GM18870 (cell line): ENCODE results near the gene FRAS1.
"Not testable (repeated sequence)": the region's sequence is repeated elsewhere in the genome, so short reads cannot be mapped to it uniquely, and the experiment has no call there.

Experiments used
- ATAC-seq: cut with Tn5 transposase; IDR thresholded peaks from one replicate; pipeline ENCODE4 v1.9.1; 2021; ENCODE audit warnings: moderate library complexity; ENCODE audit not compliant: unreplicated experiment

The FRAS1 gene

DNA sequence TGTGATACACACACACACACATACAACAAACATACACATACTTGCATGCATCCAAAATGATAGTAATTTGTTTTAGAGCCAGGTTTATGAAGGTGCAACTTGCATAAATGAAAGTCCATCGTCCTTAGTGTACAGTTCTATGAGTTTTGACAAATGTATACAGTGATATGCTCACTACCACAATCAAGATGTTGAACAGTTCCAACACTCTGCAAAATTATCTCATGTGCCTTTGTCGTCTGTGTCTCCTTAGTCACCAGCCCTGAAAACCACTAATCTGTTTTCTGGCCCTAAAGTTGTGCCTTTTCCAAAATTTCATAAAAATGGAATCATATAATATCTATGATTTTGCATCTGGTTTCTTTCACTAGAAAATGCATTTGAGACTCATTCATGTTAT, 426.7 kb downstream of the FRAS1 start:
- ATAC-seq: no peak

DNA sequence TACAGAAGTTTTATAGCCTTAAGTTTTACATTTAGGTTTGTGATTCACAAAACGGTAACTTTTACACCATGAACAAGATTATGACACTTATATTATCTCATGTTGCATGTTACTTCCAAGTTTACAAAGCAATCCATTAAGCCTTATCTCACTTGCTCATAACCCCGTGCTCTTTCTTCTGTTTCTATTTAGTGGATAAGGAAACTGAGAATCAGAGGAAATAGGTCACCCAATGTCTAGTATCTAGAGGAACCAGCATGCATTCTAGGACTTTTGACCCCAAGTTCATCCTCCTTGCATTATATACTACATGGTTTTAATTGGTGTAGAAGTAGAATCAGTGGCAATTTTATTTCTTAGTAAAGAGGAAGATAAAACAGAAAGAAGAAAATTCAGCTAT, 427.5 kb downstream of the FRAS1 start:
- no peak for ATAC-seq

DNA sequence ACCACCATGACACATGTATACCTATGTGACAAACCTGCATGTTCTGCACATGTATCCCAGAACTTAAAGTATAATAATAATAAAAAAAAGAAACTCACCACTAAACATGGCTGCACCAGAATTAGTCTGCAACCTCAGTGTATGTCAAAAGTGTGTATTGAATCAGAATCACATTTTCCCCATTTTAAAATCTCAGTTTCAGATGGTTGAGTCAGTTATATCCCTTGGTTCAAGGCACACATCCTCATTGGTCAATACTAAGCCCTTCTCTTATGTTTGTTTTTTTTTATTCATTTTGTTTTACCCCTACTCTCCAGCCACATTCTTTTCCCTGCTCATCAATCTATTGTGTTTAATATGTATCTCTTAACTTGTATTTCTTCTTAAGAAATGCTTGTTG, 436.6 kb downstream of the FRAS1 start:
- no peak for ATAC-seq

DNA sequence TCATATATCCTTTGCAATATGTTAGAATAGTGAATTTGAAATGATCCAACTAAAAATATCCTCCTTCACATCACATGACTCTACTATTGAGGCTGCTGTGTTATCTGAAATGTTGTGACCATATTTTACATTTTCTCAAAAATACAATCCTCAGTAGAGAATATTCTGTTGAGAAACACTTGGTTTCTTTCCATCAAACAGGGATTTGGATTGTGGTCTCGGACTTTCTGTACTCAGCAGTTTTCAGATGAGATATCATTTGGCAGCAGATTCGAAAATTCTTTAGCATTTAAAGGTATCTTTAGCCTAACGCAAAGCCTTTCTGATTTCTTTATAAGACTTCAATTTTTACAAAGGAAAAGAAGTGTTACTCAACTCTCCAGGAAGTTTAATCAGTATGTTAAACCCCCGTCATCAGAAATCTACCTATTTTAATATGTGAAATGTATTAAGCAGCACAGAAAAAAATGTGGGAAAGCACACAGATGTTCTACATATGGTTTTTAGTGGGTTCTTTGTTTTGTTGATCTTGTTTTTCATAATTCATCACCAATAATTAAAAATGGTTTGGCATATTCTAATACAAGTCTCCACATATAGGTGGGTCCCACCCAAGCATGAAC, 439.0 kb downstream of the FRAS1 start:
- no peak for ATAC-seq

DNA sequence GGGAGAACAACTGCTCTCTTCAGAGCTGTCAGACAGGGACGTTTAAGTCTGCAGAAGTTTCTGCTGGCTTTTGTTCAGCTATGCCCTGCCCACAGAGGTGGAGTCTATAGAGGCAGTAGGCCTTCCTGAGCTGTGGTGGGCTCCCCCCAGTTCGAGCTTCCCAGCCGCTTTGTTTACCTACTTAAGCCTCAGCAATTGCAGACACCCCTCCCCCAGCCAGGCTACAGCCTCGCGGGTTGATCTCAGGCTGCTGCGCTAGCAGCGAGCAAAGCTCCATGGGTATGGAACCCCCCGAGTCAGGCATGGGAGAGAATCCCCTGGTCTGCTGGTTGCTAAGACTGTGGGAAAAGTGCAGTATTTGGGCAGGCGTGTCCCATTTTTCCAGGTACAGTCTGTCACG, 449.1 kb downstream of the FRAS1 start:
- not testable (repeated sequence) for ATAC-seq

DNA sequence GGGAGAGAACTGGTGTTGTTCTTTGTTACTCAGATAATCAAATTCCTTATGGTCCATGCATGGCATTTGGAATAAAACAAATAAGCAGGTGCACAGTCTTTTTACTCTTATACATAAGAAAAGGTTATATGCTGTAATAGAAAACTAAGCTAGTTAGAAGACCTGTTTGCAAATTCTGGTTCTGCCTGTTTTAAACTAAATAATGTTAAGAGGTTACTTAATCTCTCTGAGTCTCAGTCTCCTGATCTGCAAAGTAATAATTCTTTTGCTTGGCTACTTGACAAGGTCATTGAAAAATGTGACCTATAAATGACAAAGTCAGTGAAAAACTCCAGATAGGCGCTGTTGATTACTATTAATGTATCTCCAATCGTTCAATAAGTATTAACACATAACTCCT, 451.9 kb downstream of the FRAS1 start:
- ATAC-seq: no peak

DNA sequence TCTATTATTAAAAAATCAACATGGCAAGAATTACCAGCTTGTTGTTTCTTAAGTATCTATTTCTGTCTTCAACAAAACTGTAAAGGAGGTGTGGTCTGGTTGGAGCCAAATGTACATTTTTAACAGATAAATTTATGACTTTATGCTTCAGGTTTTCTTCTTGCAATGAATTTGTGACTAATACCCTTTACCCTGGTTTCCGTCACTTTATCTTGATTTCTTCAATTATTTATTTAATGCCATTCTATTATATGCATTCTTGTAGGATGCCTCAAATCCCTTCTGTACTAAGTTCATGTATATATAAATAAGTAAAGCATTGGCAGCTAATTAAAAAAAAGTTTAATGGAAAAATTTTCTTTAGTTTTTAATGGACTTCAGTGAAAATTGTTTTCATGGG, 453.0 kb downstream of the FRAS1 start:
- ATAC-seq: no peak

DNA sequence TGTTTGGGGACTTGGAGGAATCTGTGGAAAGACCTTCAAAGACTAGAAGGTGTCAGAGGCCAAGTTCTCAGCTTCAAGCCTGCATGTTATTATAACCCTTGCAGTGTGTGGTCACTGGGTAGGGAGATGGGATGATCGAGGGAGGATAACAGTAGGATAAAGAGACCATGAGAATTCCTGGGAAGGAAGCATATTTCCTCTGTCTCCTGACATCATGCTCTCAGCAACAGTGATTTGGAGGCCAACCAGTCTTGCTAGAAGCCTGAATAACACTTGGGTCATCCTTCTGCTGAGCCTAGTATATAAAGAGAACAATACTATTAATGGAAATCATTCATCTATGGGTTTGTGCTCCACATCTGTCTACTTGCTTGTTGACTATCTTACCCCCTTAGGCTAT, 453.6 kb downstream of the FRAS1 start:
- ATAC-seq: no peak

DNA sequence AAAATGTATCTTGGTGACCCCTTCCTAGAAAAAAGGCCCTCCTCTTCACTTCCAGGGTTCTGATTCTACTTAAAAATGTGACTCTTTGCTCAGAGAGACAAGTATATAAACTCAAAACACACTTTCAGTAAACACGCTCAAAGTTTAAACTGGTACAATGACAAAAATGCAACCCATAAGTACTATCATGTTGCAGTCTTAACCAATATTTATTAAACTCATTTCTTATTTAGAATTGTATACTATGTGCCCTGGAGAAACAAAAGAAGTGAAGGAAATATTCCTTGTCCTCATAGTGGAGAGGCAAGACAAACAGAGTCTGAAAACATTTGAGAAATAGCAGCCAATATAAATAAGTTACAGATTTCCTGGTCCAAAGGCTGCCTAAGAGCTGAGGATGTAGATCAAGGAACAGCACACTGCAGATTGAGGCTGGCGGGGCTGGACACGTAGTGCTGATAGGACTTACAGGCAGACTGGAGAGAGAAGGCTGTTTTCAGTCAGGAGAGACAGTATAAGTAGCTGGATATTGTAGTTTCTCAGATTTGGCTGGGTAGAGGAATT, 455.3 kb downstream of the FRAS1 start:
- ATAC-seq: no peak

DNA sequence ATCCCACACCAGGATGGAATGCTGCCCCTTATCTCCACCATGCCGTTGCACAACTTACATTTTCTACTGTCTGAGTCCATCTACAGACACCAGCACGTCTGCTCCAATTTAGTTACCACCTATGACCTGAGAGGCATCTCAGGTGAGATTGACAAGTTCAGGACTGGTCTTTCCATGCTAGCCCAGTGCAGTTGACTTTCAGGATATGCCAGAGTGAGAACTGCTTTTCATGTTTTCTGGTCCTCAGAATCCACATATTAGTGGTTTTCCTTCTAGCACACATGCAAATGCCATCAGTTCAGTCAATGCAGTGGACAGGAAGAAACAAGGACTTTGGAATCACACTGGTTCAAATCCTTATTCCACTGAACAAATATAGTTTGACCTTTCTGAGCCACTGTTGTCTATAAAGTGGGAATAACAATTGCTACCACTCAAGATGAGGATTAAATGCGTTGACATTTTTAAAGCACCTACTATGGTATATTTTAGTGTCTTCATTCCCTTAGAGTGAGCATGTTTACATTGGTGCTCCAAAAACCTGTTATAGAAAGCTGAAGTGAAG, 456.4 kb downstream of the FRAS1 start:
- ATAC-seq: no peak

DNA sequence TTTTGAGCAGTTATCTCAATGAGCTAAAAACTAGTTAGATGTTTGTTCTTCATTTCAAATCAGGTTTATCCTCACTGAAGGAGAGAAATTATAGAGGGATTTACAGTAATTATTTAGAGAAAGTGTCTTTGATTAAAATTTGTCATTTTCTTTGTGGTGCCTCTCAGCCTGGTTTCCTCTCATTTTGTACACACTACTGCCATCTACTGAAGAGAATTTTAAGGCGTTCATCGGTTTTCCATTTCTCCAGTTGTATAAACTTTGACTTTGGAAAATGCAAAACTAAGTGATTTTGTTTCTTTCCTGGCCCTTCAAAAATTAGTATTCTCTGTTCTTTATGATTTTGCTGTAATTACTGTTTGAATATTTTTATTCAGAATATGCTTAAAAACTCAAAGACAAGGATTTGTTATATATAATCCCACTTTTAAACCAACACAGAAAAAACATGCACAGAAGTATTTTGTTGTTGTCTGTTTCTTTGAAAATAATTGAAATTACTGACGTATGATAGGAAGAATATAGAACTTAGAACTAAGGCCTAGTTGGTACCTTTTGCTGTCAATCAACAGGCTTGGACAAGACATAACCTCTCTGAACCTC, 460.0 kb downstream of the FRAS1 start:
- no peak for ATAC-seq

DNA sequence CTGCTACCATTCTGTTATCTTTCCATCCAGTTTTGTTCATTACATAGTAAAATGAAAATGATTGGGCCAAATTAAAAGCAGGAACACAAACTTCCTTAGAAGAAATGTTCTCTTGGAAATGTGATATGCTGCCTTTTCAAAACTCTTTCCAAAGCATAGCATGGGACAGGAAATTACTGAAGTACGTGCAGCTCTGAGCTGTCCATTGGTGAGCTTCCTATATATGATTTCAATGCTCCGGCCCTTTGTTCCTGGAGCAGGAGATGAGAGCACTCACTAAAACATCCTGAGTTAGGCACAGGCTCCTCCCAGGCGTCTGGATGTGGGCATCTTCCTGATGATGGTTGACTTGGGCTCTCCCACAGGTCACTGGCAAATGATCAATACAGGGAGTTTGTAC, 461.4 kb downstream of the FRAS1 start:
- ATAC-seq: no peak

DNA sequence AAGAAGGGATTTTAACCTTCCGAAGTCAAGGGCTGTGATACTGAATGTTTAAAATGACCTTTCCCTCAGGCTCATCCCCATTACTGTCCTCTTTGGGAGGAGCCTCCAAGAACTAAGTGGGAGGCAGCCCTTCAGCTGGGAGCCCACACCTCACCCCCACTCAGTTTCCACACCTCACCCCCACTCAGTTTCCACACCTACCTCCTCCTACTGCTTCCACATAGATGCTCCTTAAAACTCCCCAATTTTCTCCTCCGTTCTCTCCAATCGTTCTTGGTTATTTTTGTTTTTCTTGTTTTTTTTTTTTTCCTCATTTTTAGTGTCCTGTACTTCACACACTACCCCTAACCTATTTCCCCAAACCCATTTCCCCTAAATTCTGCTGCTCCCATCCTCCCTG, 462.8 kb downstream of the FRAS1 start:
- ATAC-seq: no peak

DNA sequence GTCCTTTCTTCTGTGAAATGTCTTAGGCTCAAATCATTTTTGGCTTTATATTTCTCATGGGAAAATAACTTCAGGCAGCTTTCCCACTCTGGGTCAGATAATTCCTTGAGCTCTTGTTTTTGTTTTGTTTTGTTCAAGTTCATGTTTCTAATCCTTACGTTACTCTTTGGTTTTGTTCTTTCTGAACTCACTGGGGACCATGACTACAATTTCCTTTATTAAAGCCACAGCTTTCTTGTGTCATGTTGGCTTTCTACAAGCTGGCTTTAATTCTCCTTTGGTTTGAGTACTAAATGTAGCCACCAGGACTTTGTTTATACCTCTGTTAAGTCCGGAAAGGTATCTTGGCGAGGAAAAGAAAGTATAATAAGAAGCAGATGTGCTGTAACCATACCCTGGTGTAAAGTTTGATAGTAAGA, 463.7 kb downstream of the FRAS1 start:
- ATAC-seq: no peak

DNA sequence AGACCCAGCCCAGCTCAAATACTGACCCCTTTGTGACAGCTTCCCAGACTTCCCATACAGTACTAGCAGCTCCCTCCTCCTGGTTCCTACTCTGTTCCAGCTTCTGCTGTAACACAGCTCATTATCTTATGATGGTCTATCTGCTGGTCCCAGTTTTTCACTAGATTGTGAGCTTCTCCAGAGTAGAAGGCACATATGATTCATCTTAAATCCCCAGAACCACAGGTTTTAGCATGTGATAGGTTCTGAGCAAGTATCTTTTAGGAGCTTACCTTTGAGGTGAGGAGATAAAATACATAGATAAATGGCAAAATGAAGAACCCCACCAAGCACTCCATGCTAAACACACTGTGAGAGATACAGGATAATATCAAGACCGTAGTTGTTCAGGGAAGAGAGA, 466.9 kb downstream of the FRAS1 start:
- ATAC-seq: no peak

DNA sequence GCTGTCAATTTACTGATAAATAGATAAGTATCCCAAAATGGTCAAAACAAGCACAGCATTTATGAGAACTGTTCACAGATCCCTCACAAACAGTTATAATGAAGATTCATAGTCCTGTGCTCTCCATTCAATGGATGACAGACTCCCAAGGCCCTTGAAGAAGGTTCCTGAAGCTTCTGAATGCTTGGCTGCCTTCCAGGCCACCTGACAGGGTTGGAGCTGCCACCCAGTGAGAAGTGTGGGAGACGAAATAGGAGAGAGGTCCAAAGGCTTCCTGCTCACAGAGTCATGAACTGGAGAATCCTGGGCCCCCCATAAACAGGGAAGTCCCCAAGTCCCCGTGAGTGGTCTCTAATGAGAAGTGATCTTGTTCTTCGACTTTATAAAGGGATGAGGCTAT, 468.4 kb downstream of the FRAS1 start:
- ATAC-seq: no peak

DNA sequence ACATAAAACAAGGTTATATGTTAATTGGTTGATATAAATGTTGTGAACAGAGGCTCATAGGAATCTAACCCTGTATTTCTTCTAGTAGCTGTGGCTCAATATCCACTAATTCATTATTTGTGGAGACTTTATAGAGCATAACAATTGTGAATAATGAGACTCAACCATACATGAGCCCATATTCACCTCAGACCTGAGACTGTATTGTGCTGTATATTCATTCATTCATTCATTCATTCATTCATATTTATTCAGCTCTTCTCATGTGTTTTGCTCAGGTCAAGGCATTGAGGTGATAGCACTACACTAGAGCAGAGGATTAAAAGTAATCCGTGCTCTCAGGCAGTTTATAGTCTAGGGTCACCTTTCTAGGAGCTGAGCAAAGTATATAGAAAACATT, 470.0 kb downstream of the FRAS1 start:
- no peak for ATAC-seq

DNA sequence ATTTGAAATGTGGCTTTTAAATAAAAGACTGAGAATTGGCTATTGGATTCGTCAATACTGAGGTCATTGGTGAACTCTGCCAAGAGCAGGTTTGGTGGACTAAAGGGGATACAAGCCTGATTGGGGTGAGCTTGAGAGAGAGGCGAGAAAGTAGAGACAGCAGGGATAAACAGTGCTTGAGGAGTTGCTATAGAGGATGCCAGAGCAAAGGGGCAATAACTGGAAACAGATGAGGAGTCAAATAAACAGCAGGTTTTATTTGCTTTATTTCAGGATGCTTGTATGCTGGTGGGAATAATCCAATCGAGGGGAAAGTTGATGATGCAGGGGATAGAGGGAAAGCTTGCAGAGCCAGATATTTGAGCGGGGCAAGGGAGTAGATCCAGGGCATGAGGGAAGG, 470.4 kb downstream of the FRAS1 start:
- ATAC-seq: no peak

DNA sequence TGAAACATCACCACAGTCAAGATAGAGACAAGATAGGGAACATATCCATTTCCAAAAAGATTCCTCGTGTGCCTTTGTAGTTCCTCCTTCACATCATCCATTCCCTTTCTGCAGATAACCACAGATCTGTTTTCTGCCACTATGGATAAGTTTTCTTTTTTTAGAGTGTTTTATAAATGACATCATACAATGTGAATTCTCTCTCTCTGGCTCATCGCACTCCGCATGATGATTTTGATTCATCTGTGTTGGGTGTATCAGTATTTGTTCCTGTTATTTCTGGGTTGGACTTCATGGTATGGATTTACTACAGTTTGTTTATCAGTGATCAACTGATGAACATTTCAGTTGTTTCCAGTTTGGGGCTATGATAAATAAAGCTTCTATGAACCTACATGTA, 471.2 kb downstream of the FRAS1 start:
- ATAC-seq: no peak

DNA sequence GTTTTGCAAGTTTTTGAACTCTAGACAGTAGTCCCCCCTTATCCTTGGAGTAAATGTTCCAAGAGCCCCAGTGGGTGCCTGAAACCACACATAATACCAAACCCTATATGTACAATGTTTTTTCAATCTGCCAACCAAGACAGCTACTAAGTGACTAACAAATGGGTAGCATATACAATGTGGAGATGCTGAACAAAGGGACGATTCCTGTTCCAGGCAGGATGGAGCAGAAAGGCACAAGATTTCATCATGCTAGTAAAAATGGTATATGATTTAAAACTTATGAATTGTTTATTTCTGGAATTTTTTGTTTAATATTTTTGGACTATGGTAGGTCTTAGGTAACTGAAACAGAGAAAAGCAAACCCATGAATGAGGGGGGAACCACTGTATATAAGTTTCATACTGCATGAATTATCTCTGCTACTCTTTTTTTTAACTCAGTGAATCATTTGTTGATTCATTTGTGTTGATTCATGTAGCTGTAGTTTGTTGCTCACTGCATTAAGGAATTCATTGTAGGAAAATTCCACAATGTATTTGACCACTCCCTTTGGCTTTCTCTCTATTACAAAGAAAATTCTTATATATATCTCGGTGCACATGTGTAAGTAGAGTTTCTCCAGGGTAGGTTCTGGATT, 472.6 kb downstream of the FRAS1 start:
- ATAC-seq: no peak

DNA sequence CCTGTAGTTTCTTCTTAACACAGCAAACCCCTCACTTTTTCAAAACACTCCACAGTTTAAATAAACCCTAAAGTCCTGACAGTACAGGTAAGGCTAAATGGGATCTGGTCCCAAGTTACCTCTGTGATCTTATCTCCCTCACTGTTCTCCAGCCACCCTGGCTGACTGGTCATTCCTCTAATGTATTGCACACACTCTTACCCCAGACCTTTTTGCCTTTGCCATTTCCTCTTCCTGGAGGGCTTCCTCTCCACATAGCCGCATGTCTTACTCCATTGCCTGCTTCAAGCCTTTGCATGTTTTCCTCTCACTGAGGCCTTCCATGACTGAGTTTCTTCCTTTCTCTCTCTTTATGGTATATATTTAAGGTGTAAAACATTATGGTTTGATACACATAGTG, 474.9 kb downstream of the FRAS1 start:
- no peak for ATAC-seq

DNA sequence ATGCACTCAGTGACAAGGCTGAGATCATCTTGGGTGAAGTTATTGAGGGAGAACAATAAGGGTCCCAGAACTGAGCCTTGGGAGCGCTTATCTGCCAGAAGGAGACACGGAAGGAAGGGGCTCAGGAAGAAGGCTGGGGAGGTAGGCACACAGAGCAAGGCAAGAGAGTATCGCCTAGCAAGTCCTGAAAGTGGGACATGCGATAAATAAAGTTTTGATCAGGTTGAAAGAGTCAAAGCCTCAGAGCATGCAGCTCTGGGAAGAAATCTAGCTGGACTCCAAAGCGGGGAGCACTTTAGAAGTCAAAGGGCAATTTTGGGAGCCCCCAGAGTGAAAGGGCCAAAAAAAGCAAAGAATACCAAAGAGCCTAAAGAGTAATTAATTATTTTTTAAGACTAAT, 476.7 kb downstream of the FRAS1 start:
- no peak for ATAC-seq
